ENCODE results near the gene CDCA8.
A peak's percentile ranks its signal among the peaks of the same experiment; 100 is the strongest.
"Not testable (repeated sequence)": the region's sequence is repeated elsewhere in the genome, so short reads cannot be mapped to it uniquely, and the experiment has no call there.

The CDCA8 gene

GRCh38 chr1:37738619-37739018 is 46.3 kb downstream of the CDCA8 start:
- not testable (repeated sequence) for DNase-seq (ENCODE audit: low spot score)

- DNase-seq (ENCODE audit: low spot score), result peak; percentile 9
These were observed 46.9 kb downstream of the CDCA8 start for GRCh38 chr1:37739222-37739621.

GRCh38 chr1:37741130-37741529 is 48.8 kb downstream of the CDCA8 start:
- DNase-seq (ENCODE audit: low spot score), result no peak

- DNase-seq (ENCODE audit: low spot score), result no peak
These were observed 49.3 kb downstream of the CDCA8 start for GRCh38 chr1:37741662-37742061.

GRCh38 chr1:37746806-37747205 is 54.5 kb downstream of the CDCA8 start:
- no peak for DNase-seq (ENCODE audit: low spot score)

- DNase-seq (ENCODE audit: low spot score), result no peak
These were observed 56.2 kb downstream of the CDCA8 start for GRCh38 chr1:37748565-37748964.

- no peak for DNase-seq (ENCODE audit: low spot score)
These were observed 59.9 kb downstream of the CDCA8 start for GRCh38 chr1:37752213-37752582.

GRCh38 chr1:37752583-37753471 is 60.5 kb downstream of the CDCA8 start:
- peak; percentile 38 for DNase-seq (ENCODE audit: low spot score)

GRCh38 chr1:37753473-37754321 is 61.4 kb downstream of the CDCA8 start:
- no peak for DNase-seq (ENCODE audit: low spot score)

- DNase-seq (ENCODE audit: low spot score), result peak; percentile 76
These were observed 63.0 kb downstream of the CDCA8 start for GRCh38 chr1:37755290-37755689.

DNA sequence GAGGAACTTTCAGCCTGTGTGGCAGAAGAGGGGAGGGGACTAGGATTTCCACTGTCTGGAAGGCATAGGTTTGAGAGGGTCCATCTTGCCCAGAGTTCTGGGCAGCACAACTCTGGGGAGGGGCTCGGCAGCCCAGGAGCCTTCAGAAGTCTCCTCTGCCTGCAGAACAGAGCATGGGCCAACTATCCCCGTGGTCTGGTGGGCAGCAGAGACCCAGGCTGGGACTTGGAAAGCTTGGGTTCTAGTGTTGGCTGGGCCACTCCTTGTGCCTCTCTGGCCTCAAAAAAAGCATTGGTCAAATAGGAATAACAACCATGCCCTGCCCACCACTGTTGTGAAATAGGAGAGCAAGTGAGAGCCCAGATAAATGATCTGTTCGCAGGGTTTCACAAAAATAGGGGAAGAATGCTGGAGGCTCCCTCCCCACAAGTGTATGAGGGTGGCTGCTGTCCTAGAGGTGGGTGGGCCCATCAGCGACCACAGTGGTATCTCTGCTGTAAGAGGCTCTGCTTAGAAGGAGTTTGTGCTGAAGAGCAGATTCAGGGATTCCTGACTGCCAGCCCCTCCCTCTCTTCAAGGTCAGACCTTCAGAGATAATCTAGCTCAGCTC is 63.7 kb downstream of the CDCA8 start:
- no peak for DNase-seq (ENCODE audit: low spot score)
